Measurements from ENCODE around the gene ARX.

GRCh38 chrX:25009407-25009806 is 6.4 kb downstream of the ARX start:
- no peak for TF ChIP-seq POLR2AphosphoS5 (IDR thresholded peaks at IDR 0.05; ENCODE audit: low read depth, low read length)
- TF ChIP-seq EZH2 (IDR thresholded peaks at IDR 0.05) = no peak
- TF ChIP-seq POLR2A (IDR thresholded peaks at IDR 0.05; ENCODE audit: borderline replicate concordance, extremely low read depth, insufficient read depth, insufficient read length) = no peak
- no peak for TF ChIP-seq CTCF (IDR thresholded peaks at IDR 0.05 in 2 of 3, conservative IDR thresholded peaks at IDR 0.05 in 1 of 3; ENCODE audit: borderline replicate concordance in 1 of 3, insufficient read depth in 1 of 3, low read depth in 2 of 3, low read length in 2 of 3)

All from HCT116 (cell line).